ENCODE results near the gene FCRLB. TPM values are rescaled to one million over a fixed set of nuclear protein-coding genes. Genes with fewer than 3 reads are reported as not detected.

Gene FCRLB
- total and polyA plus RNA-seq, 9 of the 15 experiments (the other 6 are each of a cell fraction or from before 2014, with no cell fraction given), result 0.20 to 4.6 (median 1.3) TPM

DNA sequence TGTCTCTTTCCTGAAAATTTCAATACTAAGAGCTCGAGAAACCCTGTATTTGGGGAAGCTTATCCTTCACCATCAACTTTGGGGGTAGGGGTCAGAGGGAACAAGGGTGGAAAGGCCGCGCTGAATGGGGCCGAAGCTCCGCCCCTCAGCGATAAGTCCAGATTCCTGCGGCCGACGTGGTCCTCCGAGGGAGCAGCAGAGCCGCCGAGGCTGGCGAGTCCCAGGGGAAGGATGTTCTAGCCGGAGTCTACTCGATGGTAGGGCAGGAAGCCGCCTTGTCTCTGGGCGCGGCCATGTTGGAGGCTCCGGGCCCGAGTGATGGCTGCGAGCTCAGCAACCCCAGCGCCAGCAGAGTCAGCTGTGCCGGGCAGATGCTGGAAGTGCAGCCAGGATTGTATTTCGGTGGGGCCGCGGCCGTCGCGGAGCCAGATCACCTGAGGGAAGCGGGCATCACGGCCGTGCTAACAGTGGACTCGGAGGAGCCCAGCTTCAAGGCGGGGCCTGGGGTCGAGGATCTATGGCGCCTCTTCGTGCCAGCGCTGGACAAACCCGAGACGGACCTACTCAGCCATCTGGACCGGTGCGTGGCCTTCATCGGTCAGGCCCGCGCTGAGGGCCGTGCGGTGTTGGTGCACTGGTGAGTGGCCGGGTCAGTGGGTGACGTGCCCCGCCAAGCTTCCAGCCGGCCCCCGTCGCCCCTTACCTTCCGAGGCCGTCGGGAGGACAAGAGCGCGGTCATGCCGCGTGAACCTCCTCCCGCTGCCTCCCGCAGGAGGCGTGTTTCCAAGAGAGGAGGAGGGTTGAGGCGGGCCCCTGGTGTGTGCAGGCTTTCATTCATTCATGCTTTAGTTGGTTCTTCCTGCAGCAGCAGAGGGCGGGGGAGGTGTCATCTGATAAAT is 28.4 kb downstream of the FCRLB start, which contains the start of gene DUSP12 (continued):
- TF ChIP-seq ATF7 (IDR thresholded peaks at IDR 0.05), result peak; percentile 65; the same call in 1 of the 2 replicates
- TF ChIP-seq ESRRB (CRISPR knock-in tag; IDR thresholded peaks at IDR 0.05; ENCODE audit: borderline replicate concordance), result no peak
- TF ChIP-seq, protein P1, sequence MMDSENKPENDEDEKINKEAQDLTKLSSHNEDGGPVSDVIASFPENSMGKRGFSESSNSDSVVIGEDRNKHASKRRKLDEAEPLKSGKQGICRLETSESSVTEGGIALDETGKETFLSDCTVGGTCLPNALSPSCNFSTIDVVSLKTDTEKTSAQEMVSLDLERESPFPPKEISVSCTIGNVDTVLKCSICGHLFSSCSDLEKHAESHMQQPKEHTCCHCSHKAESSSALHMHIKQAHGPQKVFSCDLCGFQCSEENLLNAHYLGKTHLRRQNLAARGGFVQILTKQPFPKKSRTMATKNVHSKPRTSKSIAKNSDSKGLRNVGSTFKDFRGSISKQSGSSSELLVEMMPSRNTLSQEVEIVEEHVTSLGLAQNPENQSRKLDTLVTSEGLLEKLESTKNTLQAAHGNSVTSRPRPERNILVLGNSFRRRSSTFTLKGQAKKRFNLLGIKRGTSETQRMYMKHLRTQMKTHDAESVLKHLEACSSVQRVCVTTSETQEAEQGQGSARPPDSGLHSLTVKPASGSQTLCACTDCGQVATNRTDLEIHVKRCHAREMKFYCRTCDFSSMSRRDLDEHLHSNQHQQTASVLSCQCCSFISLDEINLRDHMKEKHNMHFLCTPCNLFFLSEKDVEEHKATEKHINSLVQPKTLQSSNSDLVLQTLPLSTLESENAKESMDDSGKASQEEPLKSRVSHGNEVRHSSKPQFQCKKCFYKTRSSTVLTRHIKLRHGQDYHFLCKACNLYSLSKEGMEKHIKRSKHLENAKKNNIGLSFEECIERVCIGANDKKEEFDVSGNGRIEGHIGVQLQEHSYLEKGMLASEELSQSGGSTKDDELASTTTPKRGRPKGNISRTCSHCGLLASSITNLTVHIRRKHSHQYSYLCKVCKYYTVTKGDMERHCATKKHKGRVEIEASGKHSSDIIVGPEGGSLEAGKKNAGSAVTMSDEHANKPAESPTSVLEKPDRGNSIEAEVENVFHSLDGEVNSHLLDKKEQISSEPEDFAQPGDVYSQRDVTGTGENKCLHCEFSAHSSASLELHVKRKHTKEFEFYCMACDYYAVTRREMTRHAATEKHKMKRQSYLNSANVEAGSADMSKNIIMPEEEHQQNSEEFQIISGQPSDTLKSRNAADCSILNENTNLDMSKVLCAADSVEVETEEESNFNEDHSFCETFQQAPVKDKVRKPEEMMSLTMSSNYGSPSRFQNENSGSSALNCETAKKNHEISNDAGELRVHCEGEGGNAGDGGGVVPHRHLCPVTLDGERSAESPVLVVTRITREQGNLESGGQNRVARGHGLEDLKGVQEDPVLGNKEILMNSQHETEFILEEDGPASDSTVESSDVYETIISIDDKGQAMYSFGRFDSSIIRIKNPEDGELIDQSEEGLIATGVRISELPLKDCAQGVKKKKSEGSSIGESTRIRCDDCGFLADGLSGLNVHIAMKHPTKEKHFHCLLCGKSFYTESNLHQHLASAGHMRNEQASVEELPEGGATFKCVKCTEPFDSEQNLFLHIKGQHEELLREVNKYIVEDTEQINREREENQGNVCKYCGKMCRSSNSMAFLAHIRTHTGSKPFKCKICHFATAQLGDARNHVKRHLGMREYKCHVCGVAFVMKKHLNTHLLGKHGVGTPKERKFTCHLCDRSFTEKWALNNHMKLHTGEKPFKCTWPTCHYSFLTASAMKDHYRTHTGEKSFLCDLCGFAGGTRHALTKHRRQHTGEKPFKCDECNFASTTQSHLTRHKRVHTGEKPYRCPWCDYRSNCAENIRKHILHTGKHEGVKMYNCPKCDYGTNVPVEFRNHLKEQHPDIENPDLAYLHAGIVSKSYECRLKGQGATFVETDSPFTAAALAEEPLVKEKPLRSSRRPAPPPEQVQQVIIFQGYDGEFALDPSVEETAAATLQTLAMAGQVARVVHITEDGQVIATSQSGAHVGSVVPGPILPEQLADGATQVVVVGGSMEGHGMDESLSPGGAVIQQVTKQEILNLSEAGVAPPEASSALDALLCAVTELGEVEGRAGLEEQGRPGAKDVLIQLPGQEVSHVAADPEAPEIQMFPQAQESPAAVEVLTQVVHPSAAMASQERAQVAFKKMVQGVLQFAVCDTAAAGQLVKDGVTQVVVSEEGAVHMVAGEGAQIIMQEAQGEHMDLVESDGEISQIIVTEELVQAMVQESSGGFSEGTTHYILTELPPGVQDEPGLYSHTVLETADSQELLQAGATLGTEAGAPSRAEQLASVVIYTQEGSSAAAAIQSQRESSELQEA (IDR thresholded peaks at IDR 0.05; ENCODE audit: low read depth), result peak; percentile 55; the same call in 1 of the 2 replicates
- peak; percentile 98 for TF ChIP-seq ZNF24 (IDR thresholded peaks at IDR 0.05)
- no peak for TF ChIP-seq SMAD3 (CRISPR knock-in tag; conservative IDR thresholded peaks at IDR 0.05)
- no peak for TF ChIP-seq ZNF764 (CRISPR knock-in tag; IDR thresholded peaks at IDR 0.05; ENCODE audit: low read depth)
- TF ChIP-seq RAD21 (CRISPR knock-in tag; conservative IDR thresholded peaks at IDR 0.05 in 1 of 2, IDR thresholded peaks at IDR 0.05 in 1 of 2), result no peak
- no peak for TF ChIP-seq RBM14 (IDR thresholded peaks at IDR 0.05; ENCODE audit: borderline replicate concordance, insufficient read depth, low read depth, low read length)
- TF ChIP-seq MAZ (CRISPR knock-in tag; conservative IDR thresholded peaks at IDR 0.05 in 1 of 2, IDR thresholded peaks at IDR 0.05 in 1 of 2), result peak; percentile 78 to 83
- TF ChIP-seq ZFX (CRISPR knock-in tag; IDR thresholded peaks at IDR 0.05), result peak; percentile 98
- TF ChIP-seq, protein P2, sequence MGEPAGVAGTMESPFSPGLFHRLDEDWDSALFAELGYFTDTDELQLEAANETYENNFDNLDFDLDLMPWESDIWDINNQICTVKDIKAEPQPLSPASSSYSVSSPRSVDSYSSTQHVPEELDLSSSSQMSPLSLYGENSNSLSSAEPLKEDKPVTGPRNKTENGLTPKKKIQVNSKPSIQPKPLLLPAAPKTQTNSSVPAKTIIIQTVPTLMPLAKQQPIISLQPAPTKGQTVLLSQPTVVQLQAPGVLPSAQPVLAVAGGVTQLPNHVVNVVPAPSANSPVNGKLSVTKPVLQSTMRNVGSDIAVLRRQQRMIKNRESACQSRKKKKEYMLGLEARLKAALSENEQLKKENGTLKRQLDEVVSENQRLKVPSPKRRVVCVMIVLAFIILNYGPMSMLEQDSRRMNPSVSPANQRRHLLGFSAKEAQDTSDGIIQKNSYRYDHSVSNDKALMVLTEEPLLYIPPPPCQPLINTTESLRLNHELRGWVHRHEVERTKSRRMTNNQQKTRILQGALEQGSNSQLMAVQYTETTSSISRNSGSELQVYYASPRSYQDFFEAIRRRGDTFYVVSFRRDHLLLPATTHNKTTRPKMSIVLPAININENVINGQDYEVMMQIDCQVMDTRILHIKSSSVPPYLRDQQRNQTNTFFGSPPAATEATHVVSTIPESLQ (CRISPR knock-in tag; IDR thresholded peaks at IDR 0.05), result no peak
- TF ChIP-seq, protein P3, sequence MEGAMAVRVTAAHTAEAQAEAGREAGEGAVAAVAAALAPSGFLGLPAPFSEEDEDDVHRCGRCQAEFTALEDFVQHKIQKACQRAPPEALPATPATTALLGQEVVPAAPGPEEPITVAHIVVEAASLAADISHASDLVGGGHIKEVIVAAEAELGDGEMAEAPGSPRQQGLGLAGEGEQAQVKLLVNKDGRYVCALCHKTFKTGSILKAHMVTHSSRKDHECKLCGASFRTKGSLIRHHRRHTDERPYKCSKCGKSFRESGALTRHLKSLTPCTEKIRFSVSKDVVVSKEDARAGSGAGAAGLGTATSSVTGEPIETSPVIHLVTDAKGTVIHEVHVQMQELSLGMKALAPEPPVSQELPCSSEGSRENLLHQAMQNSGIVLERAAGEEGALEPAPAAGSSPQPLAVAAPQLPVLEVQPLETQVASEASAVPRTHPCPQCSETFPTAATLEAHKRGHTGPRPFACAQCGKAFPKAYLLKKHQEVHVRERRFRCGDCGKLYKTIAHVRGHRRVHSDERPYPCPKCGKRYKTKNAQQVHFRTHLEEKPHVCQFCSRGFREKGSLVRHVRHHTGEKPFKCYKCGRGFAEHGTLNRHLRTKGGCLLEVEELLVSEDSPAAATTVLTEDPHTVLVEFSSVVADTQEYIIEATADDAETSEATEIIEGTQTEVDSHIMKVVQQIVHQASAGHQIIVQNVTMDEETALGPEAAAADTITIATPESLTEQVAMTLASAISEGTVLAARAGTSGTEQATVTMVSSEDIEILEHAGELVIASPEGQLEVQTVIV (CRISPR knock-in tag; IDR thresholded peaks at IDR 0.05; ENCODE audit: borderline replicate concordance), result no peak

All from K562 (cell line).